ENCODE measurements around the gene ASB2. TPM values are rescaled to one million over a fixed set of nuclear protein-coding genes. Genes with fewer than 3 reads are reported as not detected.

The ASB2 gene
- total and polyA plus RNA-seq, 2 of the 13 experiments (the other 11 are each of a cell fraction or from before 2014, with no cell fraction given) = 0.82 to 4.1 TPM

DNA sequence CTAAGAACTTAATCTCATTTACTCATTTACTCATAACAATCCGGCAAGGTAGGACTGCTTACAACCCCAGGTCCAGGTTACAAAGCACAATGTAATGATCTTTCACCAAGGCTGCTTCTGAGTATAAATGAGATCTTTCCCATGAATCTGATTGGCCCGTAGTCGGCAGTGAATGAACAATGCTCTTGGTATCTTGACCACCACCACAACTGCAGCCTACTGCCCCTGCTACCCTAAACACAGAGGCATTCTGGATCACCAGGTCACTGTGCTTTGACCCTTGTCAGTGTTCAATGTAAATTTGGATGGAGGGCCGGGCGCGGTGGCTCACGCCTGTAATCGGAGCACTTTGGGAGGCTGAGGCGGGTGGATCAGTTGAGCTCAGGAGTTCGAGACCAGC, 33.3 kb downstream of the ASB2 start:
- no peaks in the 10 kb centered on the region for H3K9me3 ChIP-seq (ENCODE audit: low read length)
- FAIRE-seq (no peak), DNase-seq (ENCODE audit: low spot score) (no peak), ATAC-seq (no peak)
- no peak overlapping the region for H3K9ac ChIP-seq (ENCODE audit: insufficient read depth, low read depth, low read length)
- H3K36me3 ChIP-seq (replicated peaks in 1 of 2; ENCODE audit: control insufficient read depth in 1 of 2, insufficient read depth in 2 of 2, low read length in 2 of 2) = no peaks in the 10 kb centered on the region
- peaks cover 55% of the 10 kb centered on the region for H3K4me1 ChIP-seq (ENCODE audit: insufficient read depth, low read length)
- H3K79me2 ChIP-seq (ENCODE audit: insufficient read depth, low read length) = no peaks in the 10 kb centered on the region
- no TSS peak for BruUV-seq (replicated peaks)
- H3K4me2 ChIP-seq (ENCODE audit: low read depth, low read length) = no peak overlapping the region
- 79% methylated on average over 10 of the region's 10 CpGs for WGBS (ENCODE audit: low lambda C conversion rate)
- ChIA-PET POLR2A (interaction anchor here (0.6 to 3.9 kb wide), 5 partner anchors 10 to 54 kb away, joined by 4 to 16 read pairs (median 11); partner anchors contain the start of gene CCDC197), CTCF (ENCODE audit: low intra/inter-chr PET ratio, low total read pairs) (interaction anchor here (2.6 kb wide), 1 partner anchor 28 kb away, joined by 15 read pairs; no protein-coding TSS in a partner anchor)
- no peaks in the 10 kb centered on the region for H4K20me1 ChIP-seq (ENCODE audit: insufficient read depth, low read length)
- TF ChIP-seq, protein P1, sequence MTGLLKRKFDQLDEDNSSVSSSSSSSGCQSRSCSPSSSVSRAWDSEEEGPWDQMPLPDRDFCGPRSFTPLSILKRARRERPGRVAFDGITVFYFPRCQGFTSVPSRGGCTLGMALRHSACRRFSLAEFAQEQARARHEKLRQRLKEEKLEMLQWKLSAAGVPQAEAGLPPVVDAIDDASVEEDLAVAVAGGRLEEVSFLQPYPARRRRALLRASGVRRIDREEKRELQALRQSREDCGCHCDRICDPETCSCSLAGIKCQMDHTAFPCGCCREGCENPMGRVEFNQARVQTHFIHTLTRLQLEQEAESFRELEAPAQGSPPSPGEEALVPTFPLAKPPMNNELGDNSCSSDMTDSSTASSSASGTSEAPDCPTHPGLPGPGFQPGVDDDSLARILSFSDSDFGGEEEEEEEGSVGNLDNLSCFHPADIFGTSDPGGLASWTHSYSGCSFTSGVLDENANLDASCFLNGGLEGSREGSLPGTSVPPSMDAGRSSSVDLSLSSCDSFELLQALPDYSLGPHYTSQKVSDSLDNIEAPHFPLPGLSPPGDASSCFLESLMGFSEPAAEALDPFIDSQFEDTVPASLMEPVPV (CRISPR knock-in tag; IDR thresholded peaks at IDR 0.05) = no peak
- no peak for TF ChIP-seq JARID2 (CRISPR knock-in tag; IDR thresholded peaks at IDR 0.05; ENCODE audit: insufficient replicate concordance)
- TF ChIP-seq, protein P2, sequence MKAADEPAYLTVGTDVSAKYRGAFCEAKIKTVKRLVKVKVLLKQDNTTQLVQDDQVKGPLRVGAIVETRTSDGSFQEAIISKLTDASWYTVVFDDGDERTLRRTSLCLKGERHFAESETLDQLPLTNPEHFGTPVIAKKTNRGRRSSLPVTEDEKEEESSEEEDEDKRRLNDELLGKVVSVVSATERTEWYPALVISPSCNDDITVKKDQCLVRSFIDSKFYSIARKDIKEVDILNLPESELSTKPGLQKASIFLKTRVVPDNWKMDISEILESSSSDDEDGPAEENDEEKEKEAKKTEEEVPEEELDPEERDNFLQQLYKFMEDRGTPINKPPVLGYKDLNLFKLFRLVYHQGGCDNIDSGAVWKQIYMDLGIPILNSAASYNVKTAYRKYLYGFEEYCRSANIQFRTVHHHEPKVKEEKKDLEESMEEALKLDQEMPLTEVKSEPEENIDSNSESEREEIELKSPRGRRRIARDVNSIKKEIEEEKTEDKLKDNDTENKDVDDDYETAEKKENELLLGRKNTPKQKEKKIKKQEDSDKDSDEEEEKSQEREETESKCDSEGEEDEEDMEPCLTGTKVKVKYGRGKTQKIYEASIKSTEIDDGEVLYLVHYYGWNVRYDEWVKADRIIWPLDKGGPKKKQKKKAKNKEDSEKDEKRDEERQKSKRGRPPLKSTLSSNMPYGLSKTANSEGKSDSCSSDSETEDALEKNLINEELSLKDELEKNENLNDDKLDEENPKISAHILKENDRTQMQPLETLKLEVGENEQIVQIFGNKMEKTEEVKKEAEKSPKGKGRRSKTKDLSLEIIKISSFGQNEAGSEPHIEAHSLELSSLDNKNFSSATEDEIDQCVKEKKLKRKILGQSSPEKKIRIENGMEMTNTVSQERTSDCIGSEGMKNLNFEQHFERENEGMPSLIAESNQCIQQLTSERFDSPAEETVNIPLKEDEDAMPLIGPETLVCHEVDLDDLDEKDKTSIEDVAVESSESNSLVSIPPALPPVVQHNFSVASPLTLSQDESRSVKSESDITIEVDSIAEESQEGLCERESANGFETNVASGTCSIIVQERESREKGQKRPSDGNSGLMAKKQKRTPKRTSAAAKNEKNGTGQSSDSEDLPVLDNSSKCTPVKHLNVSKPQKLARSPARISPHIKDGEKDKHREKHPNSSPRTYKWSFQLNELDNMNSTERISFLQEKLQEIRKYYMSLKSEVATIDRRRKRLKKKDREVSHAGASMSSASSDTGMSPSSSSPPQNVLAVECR (CRISPR knock-in tag; IDR thresholded peaks at IDR 0.05; ENCODE audit: borderline replicate concordance) = no peak
- TF ChIP-seq, protein P3, sequence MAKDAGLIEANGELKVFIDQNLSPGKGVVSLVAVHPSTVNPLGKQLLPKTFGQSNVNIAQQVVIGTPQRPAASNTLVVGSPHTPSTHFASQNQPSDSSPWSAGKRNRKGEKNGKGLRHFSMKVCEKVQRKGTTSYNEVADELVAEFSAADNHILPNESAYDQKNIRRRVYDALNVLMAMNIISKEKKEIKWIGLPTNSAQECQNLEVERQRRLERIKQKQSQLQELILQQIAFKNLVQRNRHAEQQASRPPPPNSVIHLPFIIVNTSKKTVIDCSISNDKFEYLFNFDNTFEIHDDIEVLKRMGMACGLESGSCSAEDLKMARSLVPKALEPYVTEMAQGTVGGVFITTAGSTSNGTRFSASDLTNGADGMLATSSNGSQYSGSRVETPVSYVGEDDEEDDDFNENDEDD (CRISPR knock-in tag; IDR thresholded peaks at IDR 0.05; ENCODE audit: borderline replicate concordance) = no peak
- TF ChIP-seq ZNF644 (CRISPR knock-in tag; IDR thresholded peaks at IDR 0.05; ENCODE audit: low read depth) = no peak
- no peak for TF ChIP-seq ZFP36L1 (CRISPR knock-in tag; IDR thresholded peaks at IDR 0.05)
- no peak for TF ChIP-seq YEATS4 (CRISPR knock-in tag; IDR thresholded peaks at IDR 0.05; ENCODE audit: borderline replicate concordance)
- no peak for TF ChIP-seq SOX13 (IDR thresholded peaks at IDR 0.05)
- no peak for TF ChIP-seq SOX13 (CRISPR knock-in tag; conservative IDR thresholded peaks at IDR 0.05 in 1 of 2, IDR thresholded peaks at IDR 0.05 in 1 of 2)
- no peak for TF ChIP-seq ZNF883 (CRISPR knock-in tag; IDR thresholded peaks at IDR 0.05; ENCODE audit: not compliant biosample characterization)
- TF ChIP-seq FOSL2 (CRISPR knock-in tag; IDR thresholded peaks at IDR 0.05) = no peak
- no peak for TF ChIP-seq MXD1 (CRISPR knock-in tag; IDR thresholded peaks at IDR 0.05)
- H3K27ac ChIP-seq (ENCODE audit: extremely low read length, insufficient read depth, low read length) = no peak overlapping the region
- no peak overlapping the region for H2AFZ ChIP-seq (ENCODE audit: low read length)
- in situ Hi-C loops (cut with HindIII; ENCODE audit: extremely low pct_ligation_motif_present, low pct_unique_long_range_greater_than_20kb) (loop anchor here (5.0 kb wide), 2 partner anchors 59 to 194 kb away; no protein-coding TSS in a partner anchor), intact Hi-C loops (cut with micrococcal nuclease; ENCODE audit: unreplicated experiment) (no loop called here)
- no peak overlapping the region for H3K4me3 ChIP-seq (replicated peaks in 1 of 3; ENCODE audit: insufficient read depth in 1 of 3, low read depth in 2 of 3, low read length in 3 of 3)
- H3K27me3 ChIP-seq (ENCODE audit: control insufficient read depth in 1 of 2, insufficient read depth in 2 of 2, low read length in 2 of 2) = no peaks in the 10 kb centered on the region; a peak in 2 of 5 replicates
